HCT116 (cell line): Measurements from ENCODE around the gene EHD1. TPM values are rescaled to one million over a fixed set of nuclear protein-coding genes. Genes with fewer than 3 reads are reported as not detected.

Experiments used
- ATAC-seq: fragments of 200-7000 bp; cut with Tn5 transposase; 2 replicates; pipeline ENCODE4 v1.9.1; 2020; ENCODE audit warnings: mild to moderate bottlenecking, moderate library complexity
- BruUV-seq: library from RNA; stranded (reverse); fragments of 400-500 nt; replicated peaks from 2 replicates; lab custom pipeline; 2021; lab: Mats Ljungman, UMichigan
- CTCF ChIA-PET: fragments of 300-600 bp; sonication (Branson Sonifier 250); formaldehyde crosslinking; loops from one replicate; lab custom pipeline; 2021; ENCODE audit warnings: antibody characterized with exemption; lab: Charles Lee
- POLR2A ChIA-PET: fragments of 300-600, 350-600 bp; sonication (Branson Sonifier 250); formaldehyde crosslinking; loops from one replicate; lab custom pipeline; 2021; ENCODE audit warnings: antibody characterized with exemption; lab: Charles Lee
- RAD21 ChIA-PET, 2 experiments: fragments of 300-600 bp; sonication (Branson Sonifier 250); formaldehyde crosslinking; loops; one replicate each; lab custom pipeline; 2023; ENCODE audit warnings: low total read pairs in 2 of 2; ENCODE audit not compliant: uncharacterized antibody in 2 of 2, unreplicated experiment in 2 of 2, low non-redundant PET in 1 of 2; lab: Charles Lee
- DNase-seq: peaks from one replicate; pipeline ENCODE4 v3.0.0-alpha.2; 2010; ENCODE audit warnings: low read depth, low spot score
- H2AFZ ChIP-seq: fragments of 200-600 bp; shearing (Covaris generic), sonication (generic); 2 replicates; pipeline ENCODE4 v1.6.1; 2017; ENCODE audit warnings: low read depth, mixed run types, mixed read lengths, antibody characterized with exemption, low read length; ENCODE audit not compliant: poor library complexity, severe bottlenecking
- H3K27ac ChIP-seq: 2 replicates; pipeline ENCODE4 v1.5.1; 2012; ENCODE audit warnings: low read depth, low read length
- H3K27me3 ChIP-seq: fragments of 200-600 bp; sonication (generic); 2 replicates; pipeline ENCODE4 v1.6.1; 2016; ENCODE audit warnings: mixed run types, low read length, mixed read lengths; ENCODE audit not compliant: insufficient read depth
- H3K36me3 ChIP-seq, 2 experiments: fragments of 200-500 bp in 1 of 2; fragments of 200-600 bp in 1 of 2; sonication (Bioruptor generic) in 1 of 2; sonication (generic) in 1 of 2; 2 replicates each; pipeline versions ENCODE4 v1.5.1 to v1.6.1; 2014 to 2016; ENCODE audit warnings: low read length in 2 of 2, inconsistent platforms in 1 of 2, mixed read lengths in 1 of 2, mixed run types in 1 of 2; ENCODE audit not compliant: insufficient read depth in 2 of 2, control insufficient read depth in 1 of 2
- H3K4me1 ChIP-seq, 2 experiments: fragments of 200-600 bp in 1 of 2; sonication (generic) in 1 of 2; 2 replicates each; pipeline versions ENCODE4 v1.5.1 to v1.6.1; 2012 to 2017; ENCODE audit warnings: low read length in 2 of 2, inconsistent platforms in 1 of 2, mild to moderate bottlenecking in 1 of 2, mixed read lengths in 1 of 2, mixed run types in 1 of 2, moderate library complexity in 1 of 2; ENCODE audit not compliant: insufficient read depth in 2 of 2, control insufficient read depth in 1 of 2
- H3K4me2 ChIP-seq: fragments of 200-600 bp; sonication (generic); 2 replicates; pipeline ENCODE4 v1.6.1; 2017; ENCODE audit warnings: mixed run types, low read length, mixed read lengths
- H3K4me3 ChIP-seq, 2 experiments: fragments of 200-600 bp in 1 of 2; sonication (generic) in 1 of 2; replicated peaks in 1 of 2; 2 replicates each; pipeline ENCODE4 v1.5.1; 2011 to 2016; ENCODE audit warnings: low read length in 2 of 2, control low read depth in 1 of 2, low read depth in 1 of 2, mild to moderate bottlenecking in 1 of 2, mixed read lengths in 1 of 2, mixed run types in 1 of 2
- H3K79me2 ChIP-seq: fragments of 200-600 bp; sonication (generic); 2 replicates; pipeline ENCODE4 v1.6.1; 2017; ENCODE audit warnings: mild to moderate bottlenecking, mixed run types, low read length, moderate library complexity, mixed read lengths; ENCODE audit not compliant: insufficient read depth
- H3K9ac ChIP-seq: fragments of 200-600 bp; sonication (generic); 2 replicates; pipeline ENCODE4 v1.6.1; 2016; ENCODE audit warnings: low read length, mixed read lengths
- H3K9me2 ChIP-seq: fragments of 200-600 bp; sonication (generic), shearing (Covaris generic); 2 replicates; pipeline ENCODE4 v1.6.1; 2017; ENCODE audit warnings: mixed run types, mild to moderate bottlenecking, moderate library complexity; ENCODE audit not compliant: insufficient read depth
- H3K9me3 ChIP-seq, 2 experiments: fragments of 200-500 bp in 1 of 2; fragments of 200-600 bp in 1 of 2; sonication (Bioruptor generic) in 1 of 2; sonication (generic) in 1 of 2; 2 replicates each; pipeline ENCODE4 v1.6.1; 2014 to 2017; ENCODE audit warnings: low read length in 2 of 2, mixed read lengths in 2 of 2, inconsistent platforms in 1 of 2, low read depth in 1 of 2, mild to moderate bottlenecking in 1 of 2, mixed run types in 1 of 2, moderate library complexity in 1 of 2; ENCODE audit not compliant: control insufficient read depth in 1 of 2, insufficient read depth in 1 of 2
- H4K20me1 ChIP-seq: fragments of 200-600 bp; sonication (generic), shearing (Covaris generic); 2 replicates; pipeline ENCODE4 v1.6.1; 2017; ENCODE audit warnings: mixed run types, mild to moderate bottlenecking, moderate library complexity; ENCODE audit not compliant: insufficient read depth
- ATF3 ChIP-seq: IDR thresholded peaks from 2 replicates; pipeline ENCODE4 v1.6.1; 2012
- CEBPB ChIP-seq: IDR thresholded peaks from 2 replicates; pipeline ENCODE4 v1.6.1; 2012; ENCODE audit warnings: low read depth
- CTCF ChIP-seq, 3 experiments: fragments of 200-600 bp in 1 of 3; sonication (generic) in 1 of 3; IDR thresholded peaks in 2 of 3; conservative IDR thresholded peaks in 1 of 3; 2 replicates each; pipeline ENCODE4 v1.5.1; 2012 to 2017; ENCODE audit warnings: low read depth in 2 of 3, low read length in 2 of 3, antibody characterized with exemption in 1 of 3, borderline replicate concordance in 1 of 3, control low read depth in 1 of 3, mild to moderate bottlenecking in 1 of 3, mixed read lengths in 1 of 3, mixed run types in 1 of 3, moderate library complexity in 1 of 3; ENCODE audit not compliant: insufficient read depth in 1 of 3
- ELF1 ChIP-seq: IDR thresholded peaks from 2 replicates; pipeline ENCODE4 v1.6.1; 2012; ENCODE audit warnings: low read depth, borderline replicate concordance
- EZH2 ChIP-seq: fragments of 200-600 bp; sonication (generic); IDR thresholded peaks from 2 replicates; pipeline ENCODE4 v1.6.1; 2017; ENCODE audit warnings: antibody characterized with exemption, mixed run types
- EZH2phosphoT487 ChIP-seq: fragments of 200-600 bp; IDR thresholded peaks from 2 replicates; pipeline ENCODE4 v1.6.1; 2018; ENCODE audit warnings: antibody characterized with exemption, borderline replicate concordance
- JUND ChIP-seq: IDR thresholded peaks from 2 replicates; pipeline ENCODE4 v1.6.1; 2012
- SP1 ChIP-seq: IDR thresholded peaks from 2 replicates; pipeline ENCODE4 v1.6.1; 2012; ENCODE audit warnings: low read depth
- SRF ChIP-seq: IDR thresholded peaks from 2 replicates; pipeline ENCODE4 v1.6.1; 2012; ENCODE audit warnings: low read depth
- TCF7L2 ChIP-seq: IDR thresholded peaks from 2 replicates; pipeline ENCODE4 v1.7.0; 2011; ENCODE audit warnings: borderline replicate concordance, inconsistent platforms; ENCODE audit not compliant: insufficient read depth, insufficient read length; ENCODE audit errors: extremely low read depth
- ZFX ChIP-seq: fragments of 450-650 bp; IDR thresholded peaks from 2 replicates; pipeline ENCODE4 v1.6.1; 2017
- intact Hi-C: fragments of 100-400 bp; cut with micrococcal nuclease; formaldehyde crosslinking; loops from 2 replicates; pipeline ENCODE4 v1.10.0; 2022
- total RNA-seq: library from RNA; stranded (reverse); gene quantifications from one replicate; pipeline ENCODE4 v1.2.1, GENCODE V29; 2021; ENCODE audit not compliant: unreplicated experiment

The EHD1 gene
- total RNA-seq, 1 experiment from 2014 or later = 48.1 TPM

GRCh38 chr11:64829536-64830251 is 48.7 kb downstream of the EHD1 start:
- Histone ChIP-seq H3K9me3 (no peaks in the 10 kb centered on the region), H3K4me1 (peaks cover 0 to 4% of the 10 kb centered on the region in 2 experiments; a peak in 1 of 4 replicates), H2AFZ (no peak overlapping the region), H3K4me3 (no peak overlapping the region), H3K27ac (no peak overlapping the region), H4K20me1 (no peaks in the 10 kb centered on the region), H3K79me2 (no peaks in the 10 kb centered on the region), H3K9me2 (no peaks in the 10 kb centered on the region), H3K27me3 (no peaks in the 10 kb centered on the region), H3K4me2 (no peak overlapping the region), H3K36me3 (peaks cover 17 to 19% of the 10 kb centered on the region in 2 experiments; a peak in 2 of 4 replicates), H3K9ac (no peak overlapping the region)
- CTCF ChIA-PET = no interaction called here
- BruUV-seq = no TSS peak
- RAD21 ChIA-PET = no interaction called here
- DNase-seq (no peak), ATAC-seq (no peak)
- POLR2A ChIA-PET = no interaction called here
- no peak for TF ChIP-seq ZFX
- TF ChIP-seq CEBPB = no peak
- no peak for TF ChIP-seq TCF7L2
- TF ChIP-seq EZH2phosphoT487 = no peak
- TF ChIP-seq EZH2 = no peak
- TF ChIP-seq JUND = no peak
- no peak for TF ChIP-seq ATF3
- TF ChIP-seq SP1 = no peak
- no peak for TF ChIP-seq CTCF (IDR thresholded peaks at IDR 0.05 in 2 of 3, conservative IDR thresholded peaks at IDR 0.05 in 1 of 3; ENCODE audit: borderline replicate concordance in 1 of 3, insufficient read depth in 1 of 3, low read depth in 2 of 3, low read length in 2 of 3)
- no peak for TF ChIP-seq SRF
- no peak for TF ChIP-seq ELF1
- intact Hi-C loops = no loop called here
